Activated CD8-positive, alpha-beta memory T cell treated with anti-CD3 and anti-CD28 coated beads, Interleukin-2, amount 50 U/mL, for 24 hours (primary cell): ENCODE results near the gene IGFN1.

Experiments used
- DNase-seq: peaks from one replicate; pipeline ENCODE4 v3.0.0-alpha.2; 2020; ENCODE audit errors: extremely low read depth

The IGFN1 gene

DNA sequence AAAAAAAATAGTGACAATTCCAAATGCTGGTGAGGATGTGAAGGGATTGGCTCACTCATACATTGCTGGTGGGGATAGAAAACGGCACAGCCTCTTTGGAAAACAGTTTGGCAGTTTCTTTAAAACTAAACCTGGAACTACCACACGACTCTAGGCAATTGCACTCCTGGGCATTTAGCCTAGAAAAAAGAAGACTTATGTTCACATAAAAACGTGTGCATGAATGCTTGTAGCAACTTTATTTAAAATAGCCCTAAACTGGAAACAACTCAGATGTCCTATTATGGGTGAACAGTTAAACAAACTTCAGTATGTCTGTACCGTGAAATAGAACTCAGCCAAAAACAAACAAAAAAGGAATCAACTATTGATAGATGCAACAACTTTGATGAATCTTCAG, 26.9 kb upstream of the IGFN1 start:
- DNase-seq = no peak

DNA sequence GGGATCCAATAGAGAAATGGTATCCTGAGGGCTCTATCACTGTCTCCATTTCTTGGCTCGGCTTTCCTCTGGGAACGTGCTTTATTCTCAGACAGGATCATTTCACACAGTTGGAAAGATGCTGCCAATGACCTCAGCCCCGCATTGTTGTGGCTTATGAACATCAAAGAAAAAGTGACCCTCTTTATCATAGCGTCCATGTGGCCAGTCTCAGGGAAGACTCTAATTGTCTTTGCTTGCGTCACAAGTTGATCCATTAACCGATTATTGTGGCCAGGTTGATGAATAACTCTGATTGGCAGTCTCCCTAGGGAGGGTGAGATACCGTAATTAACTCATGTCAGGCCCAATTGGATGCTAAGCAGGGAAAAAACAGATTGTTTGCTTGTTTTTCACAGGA, 26.0 kb upstream of the IGFN1 start:
- no peak for DNase-seq

DNA sequence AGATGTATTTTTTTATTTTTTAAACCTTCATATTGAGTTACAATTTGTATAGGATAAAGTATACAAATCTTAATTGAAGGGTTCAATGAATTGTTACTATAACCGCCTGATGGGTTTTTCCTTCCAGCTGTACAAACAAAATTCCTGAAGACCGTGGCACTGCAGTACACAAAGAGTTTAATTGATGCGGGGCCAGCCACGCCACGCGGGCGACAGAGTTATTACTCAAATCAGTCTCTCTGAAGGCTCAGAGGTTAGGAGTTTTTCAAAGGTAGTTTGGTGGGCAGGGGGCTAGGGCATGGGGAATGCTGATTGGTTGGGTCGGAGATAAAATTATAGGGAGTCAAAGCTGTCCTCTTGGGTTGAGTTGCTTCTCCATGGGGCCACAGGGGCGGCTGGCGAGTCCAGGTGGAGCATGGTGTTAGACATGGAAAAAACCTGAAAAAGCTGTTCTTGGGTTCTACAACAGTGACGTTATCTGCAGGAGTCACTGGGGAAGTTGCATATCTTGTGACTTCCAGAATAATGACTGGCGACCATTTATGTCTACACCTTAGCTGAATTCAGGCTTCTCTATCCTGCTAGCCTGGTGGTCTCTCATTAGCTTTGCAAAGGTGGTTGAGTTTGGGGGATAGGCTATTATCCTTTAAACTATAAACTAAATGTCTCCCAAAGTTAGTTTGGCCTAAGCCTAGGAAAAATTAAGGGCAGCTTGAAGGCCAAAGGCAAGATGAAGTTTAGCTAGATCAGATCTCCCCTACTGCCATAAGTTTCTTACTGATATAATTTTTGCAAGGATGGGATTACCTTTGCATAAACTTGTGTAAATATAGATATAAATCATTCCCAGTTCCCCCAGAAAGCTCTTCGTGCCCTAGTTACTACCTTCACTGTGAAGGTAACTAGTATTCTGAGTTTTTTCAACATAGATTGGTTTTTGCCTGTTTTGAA, 23.3 kb upstream of the IGFN1 start:
- DNase-seq = no peak

DNA sequence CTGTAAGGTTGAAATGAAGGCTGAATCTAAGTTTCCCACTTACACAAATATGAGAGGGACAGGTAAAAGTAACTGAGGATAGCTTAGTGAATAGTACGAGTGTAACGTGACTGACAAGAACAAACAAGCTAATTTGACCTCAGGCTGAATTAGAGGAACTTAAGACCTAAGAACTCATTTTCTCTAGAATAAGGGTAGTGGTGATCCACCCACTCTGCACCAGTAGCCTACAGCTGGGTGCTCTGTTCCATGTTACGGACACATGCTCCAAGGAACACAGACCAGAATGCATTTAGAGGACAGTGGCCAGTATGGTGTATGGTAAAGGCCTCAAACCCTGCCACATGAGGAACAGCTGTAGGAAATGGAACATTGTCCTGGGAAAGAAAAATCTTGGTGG, 21.4 kb upstream of the IGFN1 start:
- no peak for DNase-seq

DNA sequence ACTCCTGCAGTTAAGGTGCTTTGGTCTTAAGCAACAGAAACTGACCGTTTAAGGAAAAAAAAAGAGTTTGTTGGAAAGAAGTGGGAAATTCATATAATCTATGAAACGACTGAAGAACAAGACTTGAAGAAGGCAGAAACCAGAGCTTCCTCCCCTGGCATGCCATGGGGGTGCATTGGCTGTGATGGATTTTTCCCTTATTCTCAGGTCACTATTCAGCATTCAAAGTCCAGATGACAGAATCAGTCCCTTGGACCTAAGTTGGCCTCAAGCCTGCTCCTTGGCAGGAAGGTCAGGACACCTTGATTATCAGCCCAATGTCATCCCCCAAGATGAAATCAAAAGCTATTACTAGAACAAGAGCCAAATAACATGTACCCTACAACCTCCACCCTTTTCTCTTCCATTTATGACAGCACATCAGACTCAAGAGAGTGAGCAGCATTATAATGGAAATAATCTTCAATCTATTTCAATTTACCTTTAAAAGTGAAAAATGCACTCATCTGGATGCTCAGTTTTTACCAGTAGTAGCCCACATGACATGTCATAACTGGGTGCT, 20.6 kb upstream of the IGFN1 start:
- no peak for DNase-seq

DNA sequence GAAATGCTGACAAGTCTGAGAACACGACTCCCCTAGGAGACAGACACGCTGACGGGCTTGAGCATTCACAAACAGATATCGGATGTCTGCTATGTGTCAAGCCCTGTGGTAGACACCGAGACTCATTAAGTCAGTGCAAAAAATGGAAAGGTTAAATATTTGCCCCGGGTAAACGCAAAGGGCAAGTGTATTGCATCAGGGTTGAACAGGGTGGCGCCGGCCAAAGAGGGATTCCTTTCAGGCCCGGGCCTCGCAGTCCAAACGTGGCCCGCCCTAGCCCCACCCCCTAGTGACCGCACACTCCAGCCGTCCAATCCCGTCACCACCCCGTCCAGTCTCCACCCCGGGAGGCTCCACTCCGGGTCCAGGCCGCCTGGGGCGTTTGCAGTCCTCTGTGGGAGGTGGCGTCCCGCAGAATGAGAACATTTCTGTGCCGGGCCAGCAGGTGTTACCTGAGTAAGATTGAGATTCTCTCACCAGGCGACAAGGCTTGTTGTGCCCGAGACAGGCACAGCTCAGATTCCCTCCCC, 20.0 kb upstream of the IGFN1 start:
- DNase-seq = peak; percentile 43

DNA sequence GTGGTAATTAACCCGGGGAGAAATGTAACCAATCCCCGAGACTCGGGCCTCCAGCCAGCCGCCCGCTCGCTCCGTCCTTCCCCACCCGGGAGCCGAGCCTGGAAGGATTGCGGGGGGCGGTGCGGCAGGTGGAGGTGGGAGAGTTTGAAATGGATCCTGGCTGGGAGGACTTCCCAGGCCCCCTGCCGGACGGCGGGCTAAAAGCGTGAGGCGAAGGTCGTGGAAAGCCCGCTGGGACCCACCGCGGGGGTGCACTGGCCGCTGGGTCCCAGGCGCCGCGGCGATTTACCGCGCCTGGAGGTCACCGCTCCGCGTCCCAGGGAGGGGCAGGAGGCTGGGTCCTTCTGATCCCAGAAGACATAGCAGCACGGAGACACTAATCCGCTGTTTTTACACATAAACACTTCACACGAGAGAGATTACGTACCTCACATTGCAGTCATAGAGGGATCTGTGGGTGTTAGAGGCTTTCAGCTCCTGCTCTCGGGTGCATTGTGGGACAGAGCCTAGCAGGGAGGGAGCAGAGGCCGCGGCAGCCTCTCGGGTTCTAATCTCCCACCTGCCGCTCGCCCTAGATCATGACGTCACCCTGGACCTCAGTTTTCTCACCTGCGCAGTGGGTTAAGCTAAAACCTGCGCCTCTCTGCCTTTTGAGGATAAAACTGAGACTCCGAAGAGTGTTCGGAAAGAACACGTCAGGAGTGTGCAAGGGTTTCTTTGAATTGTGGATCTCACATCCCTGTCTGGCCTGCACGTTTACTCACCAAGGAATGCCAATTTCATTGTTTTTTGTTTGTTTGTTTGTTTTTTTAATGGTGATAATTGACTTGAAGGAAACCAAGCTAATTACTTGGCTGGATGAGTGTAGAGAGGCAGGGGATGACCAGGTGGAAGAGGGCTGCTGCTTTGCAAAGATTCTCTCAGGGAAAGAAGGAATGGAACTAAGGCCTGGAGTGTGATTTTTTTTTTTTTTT, 19.3 kb upstream of the IGFN1 start:
- peak; percentile 24 for DNase-seq

DNA sequence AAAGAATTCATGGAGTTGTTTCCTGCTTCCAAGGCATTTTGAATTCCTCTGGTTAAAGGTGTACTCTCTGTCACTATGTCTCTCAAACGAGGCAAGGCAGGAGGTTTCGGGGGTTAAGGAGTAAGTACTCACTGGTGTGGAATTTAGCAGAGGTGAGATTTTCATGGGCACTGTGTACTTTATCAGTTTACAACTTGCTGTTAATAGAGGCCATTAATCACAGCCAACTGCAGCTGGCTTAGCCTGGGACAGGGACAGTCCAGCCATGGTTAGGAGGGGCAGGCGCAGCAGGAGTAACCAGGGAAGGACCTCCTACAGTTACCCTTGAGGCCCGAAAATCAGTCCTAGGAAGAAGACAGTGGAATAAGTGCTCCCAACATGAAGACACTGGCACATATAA, 18.3 kb upstream of the IGFN1 start:
- DNase-seq = no peak

DNA sequence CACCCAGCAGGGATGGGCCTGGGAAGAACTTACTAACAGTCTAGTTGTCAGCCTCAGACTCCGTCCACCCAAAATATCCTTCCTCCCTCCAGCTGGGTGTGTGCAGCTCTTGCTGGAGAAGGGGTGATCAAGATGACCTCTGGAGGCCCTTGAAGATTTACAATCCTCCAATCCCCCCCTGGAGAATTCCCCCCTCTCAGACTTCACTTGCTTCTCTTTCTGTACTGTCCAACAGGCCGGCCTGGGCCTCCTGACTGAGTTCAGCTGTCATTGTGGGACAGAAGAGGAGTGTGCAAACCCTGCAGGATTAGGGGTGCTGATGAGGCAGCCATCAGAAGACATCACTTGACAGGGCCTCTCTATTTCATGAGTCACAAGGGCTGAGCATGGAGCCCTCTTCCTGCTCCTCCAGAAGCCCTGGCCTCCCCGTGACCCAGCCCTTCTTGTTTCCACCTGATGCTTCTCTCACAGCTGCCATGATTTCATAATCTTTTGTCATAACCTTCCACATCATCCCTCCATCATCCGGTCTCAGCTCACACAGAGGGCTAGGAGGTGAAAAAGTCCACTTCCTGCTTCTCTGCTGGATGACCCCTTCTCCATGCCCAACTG, 17.5 kb upstream of the IGFN1 start:
- no peak for DNase-seq

DNA sequence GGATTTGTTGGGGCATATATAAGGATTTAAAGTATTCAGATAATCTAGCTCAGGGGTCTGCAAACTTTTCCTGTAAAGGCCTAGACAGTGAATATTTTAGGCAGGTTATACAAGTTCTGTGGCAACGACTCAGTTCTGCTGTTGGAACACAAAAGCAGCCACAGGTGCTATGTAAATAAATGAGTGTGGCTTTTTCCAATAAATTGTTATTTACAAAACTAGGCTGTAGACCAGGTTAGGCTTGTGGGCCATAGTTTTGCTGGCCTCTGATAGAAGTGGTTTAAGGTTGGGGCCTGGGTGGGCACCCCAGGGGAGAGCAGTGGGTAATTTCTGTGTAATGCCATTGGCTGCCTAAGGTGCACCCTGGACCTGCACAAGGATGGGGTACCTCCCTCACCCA, 16.9 kb upstream of the IGFN1 start:
- DNase-seq = no peak

DNA sequence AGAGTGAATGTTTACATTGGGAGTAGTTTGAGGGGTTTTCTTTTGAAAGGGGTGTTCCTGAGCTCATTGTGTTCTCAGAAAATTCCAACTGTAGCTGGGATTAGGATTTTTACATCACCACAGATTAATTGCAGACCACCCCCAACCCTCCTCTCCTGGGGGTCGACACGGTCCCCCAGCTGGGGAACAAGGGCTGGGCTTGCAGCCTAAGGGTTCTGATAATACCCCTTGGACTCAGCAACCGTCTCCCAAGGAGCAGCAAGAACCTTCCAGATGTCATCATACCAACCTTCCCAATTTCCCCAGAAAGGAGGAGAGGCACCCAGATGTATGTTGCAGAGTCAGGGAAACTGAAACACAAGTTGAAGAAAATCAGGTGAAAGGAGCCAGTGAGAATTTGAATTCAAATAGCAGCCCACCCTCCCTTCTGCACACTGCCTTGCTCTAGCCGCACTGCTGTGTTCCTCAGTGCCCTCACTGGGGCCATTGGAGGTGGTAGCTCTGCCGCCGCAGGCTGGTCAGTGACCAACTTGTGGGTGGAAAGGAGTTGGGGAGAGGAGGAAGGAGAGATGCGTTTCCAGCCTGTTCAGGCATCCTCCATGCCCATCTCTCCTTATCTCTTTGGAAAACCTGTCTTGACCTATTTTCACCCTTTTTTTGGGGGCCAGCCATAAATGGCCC, 14.7 kb upstream of the IGFN1 start:
- DNase-seq = no peak

DNA sequence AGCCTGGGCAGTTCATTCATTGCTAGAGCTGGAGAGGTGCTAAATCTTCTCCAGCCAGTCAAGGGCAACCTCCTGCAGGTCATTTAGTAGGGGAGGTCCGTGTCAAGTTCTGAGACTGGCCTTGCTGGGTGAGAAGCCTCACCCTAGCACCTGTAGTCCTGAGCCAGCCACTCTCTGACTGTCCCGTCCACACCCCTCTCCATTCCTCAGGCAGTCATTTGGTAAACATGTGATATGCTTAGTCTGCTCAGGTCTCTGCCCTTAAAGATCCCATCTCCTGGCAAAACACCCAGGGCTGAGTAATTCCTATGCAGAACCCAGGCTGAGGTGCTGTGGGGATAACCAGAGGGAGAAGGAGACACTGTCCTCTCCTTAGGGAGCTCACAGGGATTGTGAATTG, 13.7 kb upstream of the IGFN1 start:
- no peak for DNase-seq

DNA sequence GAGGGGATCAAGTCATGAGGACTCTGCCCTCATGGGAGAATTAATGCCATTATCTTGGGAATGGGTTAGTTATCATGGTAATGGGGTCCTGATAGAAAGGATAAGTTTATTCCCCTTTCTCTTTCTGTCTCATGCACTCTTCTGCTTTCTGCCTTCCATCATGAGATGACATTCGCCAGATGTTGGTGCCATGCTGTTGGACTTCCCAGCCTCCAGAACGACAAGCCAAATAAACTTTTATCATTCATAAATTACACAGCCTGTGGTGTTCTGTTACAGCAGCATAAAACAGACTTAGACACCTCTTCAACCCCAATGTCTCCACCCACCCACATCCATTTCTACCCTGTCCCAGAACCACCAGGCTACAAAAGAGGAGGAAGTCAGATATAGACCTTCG, 11.9 kb upstream of the IGFN1 start:
- no peak for DNase-seq

DNA sequence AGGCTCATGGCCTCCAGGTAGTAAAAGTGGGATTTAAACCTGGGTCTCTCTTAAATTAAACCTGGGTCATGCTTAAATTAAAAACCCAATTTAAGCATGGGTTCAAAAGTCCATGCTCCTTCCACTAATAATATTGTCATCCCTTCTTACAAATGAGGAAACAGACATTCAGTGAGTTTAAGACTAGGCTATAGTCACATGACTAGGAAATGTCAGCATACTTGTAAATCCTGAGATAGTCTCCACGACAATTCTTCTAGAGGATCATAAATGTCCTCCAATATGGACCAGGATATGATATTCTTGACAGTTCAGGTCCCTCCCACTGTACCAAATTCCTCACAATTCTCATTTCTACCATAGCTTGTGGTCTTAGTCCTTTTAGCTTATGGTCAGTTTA, 10.5 kb upstream of the IGFN1 start:
- no peak for DNase-seq

DNA sequence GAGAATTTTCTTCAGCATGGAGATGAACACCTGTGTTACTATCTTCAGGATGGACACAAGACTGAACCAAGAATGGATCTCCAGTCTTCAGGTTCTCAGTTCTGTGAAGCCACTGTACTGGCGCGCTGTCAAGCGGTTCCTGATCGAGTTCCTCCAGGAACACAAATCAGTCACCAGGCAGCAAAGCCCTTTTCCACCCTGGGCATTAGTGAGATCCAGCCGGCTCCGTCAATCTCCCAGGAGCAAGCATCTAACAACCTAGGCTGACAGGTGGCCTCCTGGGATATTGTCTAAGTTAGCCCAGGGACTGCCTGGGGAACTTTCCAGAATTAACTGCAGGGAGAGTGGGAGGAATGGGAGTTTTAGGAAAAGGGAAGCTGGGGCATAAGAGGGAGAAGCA, 9.7 kb upstream of the IGFN1 start:
- no peak for DNase-seq

DNA sequence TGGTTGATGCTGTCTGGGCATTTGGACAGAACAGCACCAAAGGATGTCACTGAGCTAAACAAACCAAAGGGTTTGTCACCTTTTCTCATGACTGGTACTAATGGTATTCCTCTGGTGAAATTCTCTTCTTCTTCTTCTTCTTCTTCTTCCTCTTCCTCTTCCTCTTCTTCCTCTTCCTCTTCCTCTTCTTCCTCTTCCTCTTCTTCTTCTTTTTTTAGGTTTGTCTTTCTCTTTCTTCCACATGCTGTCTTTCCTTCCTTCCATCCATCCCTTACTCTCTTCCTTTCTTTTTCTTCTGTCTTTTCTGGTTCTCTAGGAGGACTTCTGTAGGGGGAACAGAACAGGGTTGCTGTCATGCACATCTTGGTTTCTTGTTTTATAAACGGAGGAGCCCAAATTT, 9.3 kb upstream of the IGFN1 start:
- no peak for DNase-seq

DNA sequence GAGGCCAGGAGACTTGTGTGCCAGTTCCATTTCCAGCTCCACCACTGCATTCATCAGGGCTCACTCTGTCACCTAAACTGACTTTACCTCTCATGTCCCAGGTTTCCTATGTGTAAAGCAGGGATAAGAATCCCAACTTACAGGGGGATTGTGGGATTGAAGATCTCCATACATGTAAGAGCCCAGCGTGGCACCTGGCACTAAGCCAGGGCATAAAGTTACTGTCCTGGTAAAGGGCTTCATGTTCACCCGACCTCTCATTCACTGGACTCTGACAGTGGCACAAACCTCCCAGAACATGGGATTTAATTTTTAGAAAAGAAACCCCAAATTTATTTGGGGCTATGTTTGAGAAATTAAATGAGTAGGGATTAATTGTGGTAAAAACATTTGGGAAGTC, 8.9 kb upstream of the IGFN1 start:
- DNase-seq = no peak

DNA sequence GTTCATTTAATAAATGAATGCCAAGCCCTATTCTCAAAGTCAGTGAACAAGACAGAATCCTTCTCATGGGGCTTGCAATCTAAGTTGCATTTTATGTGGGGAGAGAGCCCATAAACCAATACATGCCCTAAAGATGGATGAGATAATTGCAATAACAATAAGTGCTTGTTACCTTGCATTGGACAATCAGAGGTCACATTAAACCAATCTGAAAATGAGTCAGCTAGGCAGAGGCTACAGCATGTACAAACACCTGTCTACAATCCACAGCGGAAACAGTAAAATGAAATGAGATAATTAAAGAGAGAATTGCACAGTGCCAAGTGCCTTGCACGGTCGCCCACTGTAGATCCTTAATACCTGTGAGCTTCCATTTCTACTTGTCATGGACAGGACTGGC, 7.4 kb upstream of the IGFN1 start:
- DNase-seq = no peak

DNA sequence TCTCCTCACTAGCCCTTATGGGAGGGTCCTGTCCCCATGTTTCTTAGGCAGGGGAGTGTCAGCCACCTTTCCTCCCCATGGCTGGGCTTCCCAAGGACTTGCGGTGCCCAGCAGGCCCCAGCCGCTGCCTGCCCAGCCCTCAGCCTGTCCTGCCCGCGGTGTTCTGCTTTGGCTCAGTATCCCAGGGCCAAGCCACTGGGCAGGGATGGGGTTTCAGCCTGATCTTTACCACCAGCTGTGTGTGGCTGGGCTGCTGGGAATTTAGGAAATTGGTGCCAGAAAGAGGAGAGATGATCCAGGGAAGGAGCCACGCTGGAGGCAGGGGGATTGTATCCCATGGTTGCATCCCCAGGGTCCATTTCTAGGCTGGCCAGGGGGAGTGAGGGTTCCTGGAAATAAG, 6.9 kb upstream of the IGFN1 start:
- DNase-seq = no peak

DNA sequence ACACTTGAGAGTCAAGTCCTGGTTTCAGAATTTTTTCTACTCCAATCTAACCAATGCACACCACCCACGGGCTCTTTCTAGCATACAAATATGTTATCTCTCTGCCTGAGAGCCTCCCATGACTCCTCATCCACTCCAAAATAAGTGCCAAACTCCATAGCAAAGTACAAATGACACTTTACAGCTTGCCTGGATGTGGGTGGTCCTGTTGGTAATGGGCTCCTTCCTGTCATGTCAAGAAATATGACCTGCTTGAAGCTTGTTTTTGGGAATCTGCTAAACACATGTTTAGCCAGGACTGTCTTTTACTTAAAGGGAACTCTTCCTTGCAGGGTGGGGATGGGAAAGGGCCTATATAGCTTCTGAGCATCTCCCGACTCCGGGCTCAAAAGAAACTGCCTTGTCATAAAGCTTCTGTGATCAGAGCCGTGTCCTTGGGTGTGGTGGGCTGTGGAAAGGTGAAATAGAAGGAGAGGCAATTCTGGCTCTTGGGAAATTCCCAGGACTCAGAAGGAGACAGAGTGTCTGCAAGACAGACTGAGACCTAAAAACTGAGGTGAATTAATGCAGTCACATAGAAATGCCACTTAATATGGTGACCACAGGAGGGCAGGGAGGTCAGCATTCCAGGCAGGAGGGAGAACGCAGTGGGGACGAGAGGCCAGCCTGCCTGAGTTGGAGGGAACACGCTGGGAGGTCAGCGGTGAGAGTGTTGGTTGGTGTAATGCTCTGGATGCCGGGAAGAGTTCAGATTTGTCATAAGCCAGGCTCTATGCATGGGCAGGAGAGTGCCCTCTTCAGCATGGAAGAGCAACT, 6.1 kb upstream of the IGFN1 start:
- no peak for DNase-seq
